HG03442 (cell line): Measurements from ENCODE around the gene ESR2.

ENCODE experiments used
- ATAC-seq: cut with Tn5 transposase; IDR thresholded peaks from one replicate; pipeline ENCODE4 v1.9.1; 2021; ENCODE audit warnings: mild to moderate bottlenecking, moderate library complexity; ENCODE audit not compliant: unreplicated experiment

ESR2 gene

GRCh38 chr14:64092940-64093339 lies 201.2 kb downstream of the ESR2 start:
- ATAC-seq = no peak

- no peak for ATAC-seq
Observed at GRCh38 chr14:64092338-64092737, 201.8 kb downstream of the ESR2 start.

- ATAC-seq = no peak
Observed at GRCh38 chr14:64091217-64091616, 203.0 kb downstream of the ESR2 start.

GRCh38 chr14:64089920-64090319 lies 204.3 kb downstream of the ESR2 start:
- ATAC-seq = no peak

GRCh38 chr14:64088647-64088964 lies 205.6 kb downstream of the ESR2 start:
- no peak for ATAC-seq

- ATAC-seq = no peak
Observed at GRCh38 chr14:64082837-64083236, 211.3 kb downstream of the ESR2 start.

- ATAC-seq = no peak
Observed at GRCh38 chr14:64081174-64081746, 212.9 kb downstream of the ESR2 start.

GRCh38 chr14:64080452-64080851 lies 213.7 kb downstream of the ESR2 start:
- ATAC-seq = no peak

- no peak for ATAC-seq
Observed at GRCh38 chr14:64075613-64076005, 218.6 kb downstream of the ESR2 start.

GRCh38 chr14:64074961-64075612 lies 219.1 kb downstream of the ESR2 start:
- no peak for ATAC-seq

GRCh38 chr14:64069634-64070359 lies 224.4 kb downstream of the ESR2 start:
- ATAC-seq = no peak

- no peak for ATAC-seq
Observed at GRCh38 chr14:64064447-64064846, 229.7 kb downstream of the ESR2 start.

- no peak for ATAC-seq
Observed at GRCh38 chr14:64062381-64063115, 231.6 kb downstream of the ESR2 start.

- ATAC-seq = no peak
Observed at GRCh38 chr14:64061706-64062105, 232.5 kb downstream of the ESR2 start.

GRCh38 chr14:64061115-64061514 lies 233.1 kb downstream of the ESR2 start:
- ATAC-seq = no peak

GRCh38 chr14:64060648-64061096 lies 233.5 kb downstream of the ESR2 start:
- ATAC-seq = no peak

GRCh38 chr14:64060199-64060545 lies 234.0 kb downstream of the ESR2 start:
- no peak for ATAC-seq

GRCh38 chr14:64059454-64060198 lies 234.5 kb downstream of the ESR2 start:
- ATAC-seq = no peak

GRCh38 chr14:64053694-64054669 lies 240.2 kb downstream of the ESR2 start:
- ATAC-seq = no peak
